ENCODE measurements around the gene SMG6. TPM values are rescaled to one million over a fixed set of nuclear protein-coding genes. Genes with fewer than 3 reads are reported as not detected.
A peak's percentile ranks its signal among the peaks of the same experiment; 100 is the strongest.

The SMG6 gene
- total RNA-seq, 1 donor from 2014 or later = 19.4 TPM

DNA sequence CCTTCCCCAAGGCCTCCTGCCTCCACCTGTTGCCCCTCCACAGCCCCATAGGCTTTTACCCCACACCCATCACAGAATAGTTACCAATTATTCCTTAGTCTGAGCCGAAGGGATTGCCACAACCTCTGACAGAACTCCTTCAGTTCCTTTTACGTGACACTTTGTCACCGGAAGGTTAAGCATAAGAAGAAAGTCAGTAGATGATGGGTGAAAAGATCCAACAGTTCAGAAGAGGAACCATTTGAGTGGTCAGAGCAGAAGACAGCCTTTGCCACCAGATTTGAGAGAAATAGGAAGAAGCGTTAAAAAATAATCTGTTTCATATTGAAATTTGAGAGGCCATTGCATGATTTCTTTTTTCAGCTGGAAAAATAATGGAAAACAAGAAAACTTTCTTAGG lies 1.3 kb upstream of the SMG6 start:
- no peak for DNase-seq (ENCODE audit: low read depth)
- TF ChIP-seq CTCF (conservative IDR thresholded peaks at IDR 0.05; ENCODE audit: low read depth, low read length) = no peak
- no peak overlapping the region for H3K4me3 ChIP-seq (ENCODE audit: low read depth, low read length)

DNA sequence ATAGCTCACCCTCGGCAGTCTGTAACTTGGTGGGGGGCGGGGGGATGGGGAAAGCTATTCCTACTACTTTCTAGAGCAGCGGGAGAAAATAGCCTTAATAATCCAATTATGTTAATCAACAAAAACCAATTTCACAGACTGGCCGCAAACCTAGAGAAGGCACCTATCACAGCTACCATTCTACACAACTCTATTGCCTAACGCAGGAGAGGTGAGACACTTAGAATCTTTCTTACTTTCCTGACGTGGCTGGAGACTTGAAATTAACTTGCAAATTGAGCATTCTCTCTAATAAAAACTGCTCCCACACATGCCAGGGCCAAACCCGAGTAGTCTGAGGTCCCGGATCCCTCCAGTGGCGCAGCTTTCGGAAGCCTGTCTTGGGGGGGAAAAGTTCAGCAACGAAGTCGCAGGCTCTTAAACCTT lies 794 bp downstream of the SMG6 start:
- no peak for DNase-seq (ENCODE audit: low read depth)
- H3K4me3 ChIP-seq (ENCODE audit: low read depth, low read length) = peak overlapping the region; percentile 99
- no peak for TF ChIP-seq CTCF (conservative IDR thresholded peaks at IDR 0.05; ENCODE audit: low read depth, low read length)

GRCh38 chr17:2299756-2300155 lies 3.8 kb downstream of the SMG6 start:
- no peak for TF ChIP-seq CTCF (conservative IDR thresholded peaks at IDR 0.05; ENCODE audit: low read depth, low read length)
- no peak for DNase-seq (ENCODE audit: low read depth)
- no peak overlapping the region for H3K4me3 ChIP-seq (ENCODE audit: low read depth, low read length)

DNA sequence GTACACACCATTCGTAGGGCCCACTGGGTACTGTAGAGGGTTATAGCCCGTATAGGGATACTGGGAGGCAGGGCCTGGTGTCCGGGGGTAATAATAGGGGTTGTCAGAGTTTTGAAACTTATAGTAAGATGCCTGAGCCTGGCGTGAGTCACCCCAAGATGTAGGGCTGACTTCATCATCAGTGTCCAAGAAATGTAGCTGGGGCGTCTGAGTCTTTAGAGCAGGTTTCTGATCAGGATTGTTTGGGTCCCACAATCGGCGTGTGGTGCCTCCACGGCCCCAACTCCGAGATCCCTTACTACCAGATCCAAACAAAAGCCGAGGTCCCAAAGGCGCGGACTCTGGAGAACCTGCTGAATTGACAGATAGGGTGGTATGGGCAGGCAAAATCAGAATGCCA lies 4.4 kb downstream of the SMG6 start:
- DNase-seq (ENCODE audit: low read depth) = no peak
- no peak overlapping the region for H3K4me3 ChIP-seq (ENCODE audit: low read depth, low read length)
- TF ChIP-seq CTCF (conservative IDR thresholded peaks at IDR 0.05; ENCODE audit: low read depth, low read length) = no peak

- TF ChIP-seq CTCF (conservative IDR thresholded peaks at IDR 0.05; ENCODE audit: low read depth, low read length) = no peak
- H3K4me3 ChIP-seq (ENCODE audit: low read depth, low read length) = no peak overlapping the region
- DNase-seq (ENCODE audit: low read depth) = no peak
Measured at GRCh38 chr17:2297023-2297422, 6.6 kb downstream of the SMG6 start.

- DNase-seq (ENCODE audit: low read depth) = no peak
- TF ChIP-seq CTCF (conservative IDR thresholded peaks at IDR 0.05; ENCODE audit: low read depth, low read length) = no peak
- no peak overlapping the region for H3K4me3 ChIP-seq (ENCODE audit: low read depth, low read length)
Measured at GRCh38 chr17:2295575-2295974, 8.0 kb downstream of the SMG6 start.

DNA sequence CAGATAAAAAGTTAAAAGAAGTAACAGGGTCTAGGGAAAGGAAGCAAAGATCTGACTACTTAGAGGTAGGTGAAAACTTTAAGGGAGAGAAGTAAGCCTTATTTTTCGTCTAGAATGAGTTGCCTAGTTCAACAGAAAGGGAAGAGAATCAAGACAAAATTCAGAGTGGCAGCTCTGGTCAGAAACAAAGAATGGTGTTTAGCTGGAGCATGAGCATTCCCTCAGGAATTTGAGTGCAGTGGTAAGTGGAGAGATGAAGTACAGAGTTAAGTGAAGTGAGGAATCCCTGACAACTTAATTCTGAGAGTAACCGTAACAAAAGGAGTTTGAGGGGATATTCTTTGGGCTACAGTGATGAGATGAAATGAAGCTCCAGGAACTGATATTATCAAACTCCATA lies 11.5 kb downstream of the SMG6 start:
- H3K4me3 ChIP-seq (ENCODE audit: low read depth, low read length) = no peak overlapping the region
- TF ChIP-seq CTCF (conservative IDR thresholded peaks at IDR 0.05; ENCODE audit: low read depth, low read length) = no peak
- DNase-seq (ENCODE audit: low read depth) = no peak
